Islet precursor cell (in vitro differentiated cells): Measurements from ENCODE around the gene XAB2.
"Not testable (repeated sequence)": the region's sequence is repeated elsewhere in the genome, so short reads cannot be mapped to it uniquely, and the experiment has no call there.

Source experiments
- DNase-seq: peaks from one replicate; pipeline ENCODE4 v3.0.0-alpha.2; 2018

Gene XAB2

DNA sequence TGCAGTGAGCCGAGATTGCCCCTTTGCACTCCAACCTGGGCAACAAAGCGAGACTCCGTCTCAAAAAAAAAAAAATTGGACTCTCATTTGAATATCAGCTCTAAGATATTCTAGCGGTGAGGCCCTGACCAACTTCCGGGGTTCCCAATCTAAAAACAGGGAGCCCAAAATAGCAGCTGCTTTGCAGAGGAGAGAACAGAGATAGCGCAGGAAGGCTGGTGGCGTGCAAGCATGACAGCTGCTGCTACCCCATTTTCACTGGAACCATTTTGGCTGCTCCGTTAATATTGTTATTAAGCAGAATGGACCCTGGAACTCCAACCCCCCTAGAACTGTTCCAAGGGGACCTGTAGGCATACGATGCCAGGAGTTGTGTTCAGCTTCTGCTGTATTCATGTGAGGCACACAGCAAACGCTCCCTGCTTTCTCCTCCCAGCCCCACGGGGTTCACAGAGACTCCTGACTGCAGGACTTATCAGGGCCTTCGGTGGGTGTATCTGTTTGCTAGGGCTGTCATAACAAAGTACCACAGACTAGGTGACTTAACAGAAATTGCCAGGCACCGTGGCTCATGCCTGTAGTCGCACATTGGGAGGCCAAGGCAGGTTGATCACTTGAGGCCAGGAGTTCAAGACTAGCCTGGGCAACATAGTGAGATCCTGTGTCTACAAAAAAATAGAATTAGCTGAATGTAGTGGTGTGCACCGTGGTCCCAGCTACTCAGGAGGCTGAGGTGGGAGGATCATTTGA, 19.1 kb upstream of the XAB2 start:
- no peak for DNase-seq

DNA sequence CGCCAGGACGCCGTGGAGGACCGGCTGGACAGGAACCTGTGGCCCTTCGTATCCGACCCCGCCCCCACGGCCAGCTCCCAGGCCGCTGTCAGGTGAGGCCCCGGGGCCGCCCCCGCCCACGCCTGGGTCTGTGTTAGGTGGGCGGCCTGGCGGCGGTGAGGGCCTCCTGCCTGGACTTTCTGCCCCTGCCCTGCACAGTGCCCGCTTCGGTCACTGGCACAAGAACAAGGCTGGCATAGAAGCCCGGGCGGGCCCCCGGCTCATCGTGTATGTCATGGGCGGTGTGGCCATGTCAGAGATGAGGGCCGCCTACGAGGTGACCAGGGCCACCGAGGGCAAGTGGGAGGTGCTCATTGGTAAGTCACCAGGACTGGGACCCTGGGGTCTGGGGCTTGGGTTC, 17.8 kb upstream of the XAB2 start:
- DNase-seq: no peak

DNA sequence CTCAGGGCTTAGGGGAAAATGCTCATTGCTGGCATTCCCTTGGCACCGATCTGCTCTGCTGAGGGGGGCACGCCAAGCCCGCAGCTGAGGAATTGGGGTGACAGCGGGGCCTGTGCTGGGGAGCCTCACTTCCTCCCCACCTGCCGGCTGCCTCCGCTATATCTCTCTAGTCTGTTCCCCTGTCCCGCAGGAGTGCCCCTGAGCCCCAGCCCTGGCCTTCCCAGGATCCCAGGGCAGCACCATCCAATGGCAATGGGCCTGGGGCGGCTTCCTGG, 17.0 kb upstream of the XAB2 start:
- no peak for DNase-seq

DNA sequence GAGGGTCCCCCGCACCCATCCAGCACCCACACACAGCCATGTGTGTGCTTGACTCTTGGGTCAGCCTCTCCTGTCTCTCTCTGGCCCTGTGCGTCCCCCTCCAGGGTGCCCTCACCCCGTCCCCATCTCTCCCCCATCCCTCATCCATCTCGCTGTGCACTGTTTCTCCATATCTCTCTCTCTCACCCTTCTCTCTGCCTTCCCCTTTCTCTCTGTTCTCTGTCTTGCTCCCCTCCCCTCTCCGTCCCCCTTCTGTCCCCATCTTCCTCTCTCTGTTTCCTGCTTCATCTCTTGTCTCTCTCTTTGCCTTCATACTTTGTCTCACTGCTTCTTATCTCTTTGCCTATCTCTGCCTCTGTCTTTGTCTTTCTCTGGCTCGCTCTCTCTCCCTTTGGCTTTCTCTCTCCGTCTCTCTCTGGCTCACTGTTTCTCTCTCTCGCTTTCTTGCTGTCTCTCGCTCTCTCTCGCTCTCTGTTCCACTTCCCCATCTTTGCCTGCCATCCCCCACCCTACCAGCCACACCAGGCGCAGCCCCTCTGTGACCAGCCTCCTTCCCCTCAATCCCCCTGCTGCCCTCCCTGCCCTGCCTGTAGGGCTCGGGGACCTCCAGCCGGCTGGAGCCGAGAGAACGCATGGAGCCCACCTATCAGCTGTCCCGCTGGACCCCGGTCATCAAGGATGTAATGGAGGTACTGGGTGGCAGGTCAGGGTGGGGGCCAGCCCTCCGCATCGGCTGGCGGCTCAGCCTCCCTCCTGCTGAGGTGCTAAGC, 16.5 kb upstream of the XAB2 start:
- DNase-seq: no peak

DNA sequence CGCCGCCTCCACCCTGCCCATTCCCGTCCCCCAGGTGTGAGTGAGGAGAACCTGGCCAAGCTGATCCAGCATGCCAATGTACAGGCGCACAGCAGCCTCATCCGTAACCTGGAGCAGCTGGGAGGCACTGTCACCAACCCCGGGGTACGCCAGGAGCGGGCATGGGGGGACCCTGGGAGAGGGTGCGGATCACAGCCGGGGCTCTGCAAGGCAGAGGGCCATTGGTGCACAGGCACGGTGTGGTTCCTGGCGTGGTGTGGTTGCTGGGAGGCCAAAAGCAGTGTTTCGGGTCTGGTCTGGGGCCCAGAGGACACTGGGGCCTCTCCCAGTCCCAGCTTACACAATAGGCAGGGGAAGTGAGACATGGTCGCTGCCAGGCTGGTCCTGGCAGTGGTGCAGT, 15.8 kb upstream of the XAB2 start:
- no peak for DNase-seq

DNA sequence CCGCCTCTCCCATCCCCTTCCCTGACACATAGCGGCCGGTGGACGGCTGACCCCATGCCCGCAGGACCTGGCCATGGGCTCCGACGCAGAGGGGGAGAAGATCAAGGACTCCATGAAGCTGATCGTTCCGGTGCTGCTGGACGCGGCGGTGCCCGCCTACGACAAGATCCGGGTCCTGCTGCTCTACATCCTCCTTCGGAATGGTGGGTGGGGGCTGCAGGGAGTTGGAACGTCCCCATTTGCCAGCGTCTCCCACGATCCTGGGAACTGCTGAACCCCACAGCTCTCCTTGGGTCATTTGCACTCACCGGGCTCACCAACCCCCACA, 15.2 kb upstream of the XAB2 start:
- DNase-seq: no peak

DNA sequence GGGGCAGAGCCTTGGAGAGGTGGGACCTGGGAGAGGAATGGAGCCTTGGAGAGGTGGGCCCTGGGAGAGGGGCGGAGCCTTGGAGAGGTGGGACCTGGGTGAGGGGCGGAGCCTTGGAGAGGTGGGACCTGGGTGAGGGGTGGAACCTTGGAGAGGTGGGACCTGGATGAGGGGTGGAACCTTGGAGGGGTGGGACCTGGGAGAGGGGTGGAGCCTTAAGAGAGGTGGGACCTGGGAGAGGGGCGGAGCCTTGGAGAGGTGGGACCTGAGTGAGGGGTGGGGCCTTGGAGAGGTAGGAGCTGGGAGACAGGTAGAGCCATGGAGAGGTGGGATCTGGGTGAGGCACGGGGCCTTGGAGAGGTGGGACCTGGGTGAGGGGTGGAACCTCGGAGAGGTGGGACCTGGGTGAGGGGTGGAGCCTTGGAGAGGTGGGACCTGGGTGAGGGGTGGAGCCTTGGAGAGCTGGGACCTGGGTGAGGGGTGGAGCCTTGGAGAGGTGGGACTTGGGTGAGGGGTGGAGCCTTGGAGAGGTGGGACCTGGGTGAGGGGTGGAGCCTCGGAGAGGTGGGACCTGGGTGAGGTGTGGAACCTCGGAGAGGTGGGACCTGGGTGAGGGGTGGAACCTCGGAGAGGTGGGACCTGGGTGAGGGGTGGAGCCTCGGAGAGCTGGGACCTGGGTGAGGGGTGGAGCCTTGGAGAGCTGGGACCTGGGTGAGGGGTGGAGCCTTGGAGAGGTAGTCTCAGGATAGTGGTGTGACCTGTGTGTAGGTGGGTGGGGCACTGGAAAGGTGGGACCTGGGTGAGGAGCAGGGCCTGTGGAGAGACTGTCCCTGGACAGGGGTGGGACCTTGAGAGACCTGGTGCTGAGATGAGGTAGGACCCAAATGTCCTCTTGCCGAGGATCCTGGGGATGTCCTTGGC, 14.5 kb upstream of the XAB2 start:
- not testable (repeated sequence) for DNase-seq

DNA sequence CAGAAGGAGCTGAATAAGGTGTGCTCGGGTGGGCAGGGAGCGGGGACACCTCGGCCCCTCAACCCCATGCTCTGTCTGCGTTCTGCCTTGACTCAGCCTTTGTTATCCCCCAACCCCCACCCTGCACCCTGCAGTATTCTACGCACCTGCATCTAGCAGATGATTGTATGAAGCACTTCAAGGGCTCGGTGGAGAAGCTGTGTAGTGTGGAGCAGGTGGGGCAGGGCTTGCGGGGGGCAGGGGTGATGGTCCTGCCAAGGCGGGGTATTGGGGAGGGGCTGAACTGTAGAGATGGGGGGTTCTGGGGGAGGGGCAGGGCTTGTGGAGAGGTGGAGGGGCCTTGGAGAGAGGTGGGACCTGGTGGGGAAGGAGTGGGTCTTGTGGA, 13.7 kb upstream of the XAB2 start:
- DNase-seq: no peak

DNA sequence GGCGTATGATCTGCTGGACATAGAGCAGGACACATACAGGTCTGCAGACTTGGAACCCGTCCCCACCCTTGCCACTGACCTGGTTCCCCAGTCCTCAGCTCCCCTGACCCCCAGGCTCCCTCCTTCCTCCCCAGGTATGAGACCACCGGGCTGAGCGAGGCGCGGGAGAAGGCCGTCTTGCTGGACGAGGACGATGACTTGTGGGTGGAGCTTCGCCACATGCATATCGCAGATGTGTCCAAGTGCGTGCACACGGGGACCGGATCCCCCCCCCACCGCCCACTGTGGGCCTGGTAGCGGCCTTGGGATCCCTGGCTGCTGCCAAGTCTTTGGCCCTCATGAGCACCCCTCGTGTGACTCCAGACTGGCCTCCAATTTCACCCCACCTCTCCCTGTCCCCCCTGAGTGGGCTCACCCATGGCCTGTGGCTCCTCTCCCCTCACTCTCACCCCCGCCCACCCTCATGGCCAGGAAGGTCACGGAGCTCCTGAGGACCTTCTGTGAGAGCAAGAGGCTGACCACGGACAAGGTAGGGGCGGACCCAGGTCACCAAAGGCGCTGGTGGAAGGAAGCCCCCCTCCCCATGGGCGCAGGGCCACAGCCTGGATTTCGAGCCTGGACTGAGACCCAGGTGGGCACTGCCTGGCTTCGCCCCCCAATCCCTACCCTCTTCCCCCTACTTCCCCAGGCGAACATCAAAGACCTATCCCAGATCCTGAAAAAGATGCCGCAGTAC, 13.1 kb upstream of the XAB2 start:
- no peak for DNase-seq

DNA sequence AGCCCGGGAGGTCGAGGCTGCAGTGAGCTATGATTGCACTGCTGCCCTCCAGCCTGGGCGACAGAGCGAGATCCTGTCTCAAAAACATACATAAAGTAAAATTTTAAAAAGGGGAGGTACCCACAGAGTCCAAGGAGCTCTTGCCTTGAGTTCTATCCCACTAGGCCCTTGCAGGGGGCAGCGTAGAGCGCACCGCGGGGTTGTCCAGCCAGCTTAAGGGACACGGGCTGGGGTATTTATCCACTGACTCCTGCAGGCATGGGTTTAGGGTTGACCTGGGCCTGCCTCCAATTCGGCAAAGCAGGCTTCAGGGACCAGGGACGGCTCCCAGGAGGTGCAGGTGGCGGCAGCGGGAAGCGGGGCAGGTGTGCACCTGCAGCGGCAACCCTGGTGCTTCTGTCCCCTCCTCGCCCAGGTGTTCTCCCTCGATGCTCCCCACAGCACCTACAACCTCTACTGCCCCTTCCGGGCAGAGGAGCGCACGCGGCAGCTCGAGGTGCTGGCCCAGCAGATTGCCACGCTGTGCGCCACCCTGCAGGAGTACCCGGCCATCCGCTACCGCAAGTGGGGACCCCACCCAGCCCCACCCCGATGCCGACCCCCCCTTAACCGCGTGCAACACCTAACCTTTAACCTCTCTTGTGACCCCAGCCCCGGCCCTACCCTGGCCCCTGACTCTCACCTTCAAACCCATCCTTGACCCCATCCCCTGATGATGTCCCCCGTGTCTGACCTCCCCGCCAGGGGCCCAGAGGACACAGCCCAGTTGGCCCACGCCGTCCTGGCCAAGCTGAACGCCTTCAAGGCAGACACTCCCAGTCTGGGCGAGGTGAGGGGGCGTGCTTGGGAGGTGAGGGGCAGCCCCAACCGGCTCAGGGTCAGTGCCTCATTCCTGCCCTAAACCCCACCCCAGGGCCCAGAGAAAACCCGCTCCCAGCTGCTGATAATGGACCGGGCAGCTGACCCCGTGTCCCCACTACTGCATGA, 12.2 kb upstream of the XAB2 start:
- DNase-seq: no peak

DNA sequence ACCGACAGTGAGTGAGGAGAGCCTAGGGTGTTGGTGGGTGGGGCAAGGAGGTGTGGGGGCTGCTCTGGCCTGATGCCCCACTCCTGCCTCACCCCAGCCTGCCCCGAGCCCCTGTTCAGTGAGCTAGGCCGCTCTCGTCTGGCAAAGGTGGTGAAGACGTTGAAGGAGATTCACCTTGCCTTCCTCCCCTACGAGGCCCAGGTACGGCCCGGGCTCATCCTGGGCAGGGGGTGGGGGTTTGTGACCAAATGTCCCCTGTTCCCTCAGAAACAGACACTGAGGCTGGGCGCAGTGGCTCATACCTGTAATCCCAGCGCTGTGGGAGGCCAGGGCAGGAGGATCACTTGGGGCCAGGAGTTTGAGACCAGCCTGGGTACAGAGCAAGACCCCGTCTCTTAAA, 11.5 kb upstream of the XAB2 start:
- DNase-seq: no peak

DNA sequence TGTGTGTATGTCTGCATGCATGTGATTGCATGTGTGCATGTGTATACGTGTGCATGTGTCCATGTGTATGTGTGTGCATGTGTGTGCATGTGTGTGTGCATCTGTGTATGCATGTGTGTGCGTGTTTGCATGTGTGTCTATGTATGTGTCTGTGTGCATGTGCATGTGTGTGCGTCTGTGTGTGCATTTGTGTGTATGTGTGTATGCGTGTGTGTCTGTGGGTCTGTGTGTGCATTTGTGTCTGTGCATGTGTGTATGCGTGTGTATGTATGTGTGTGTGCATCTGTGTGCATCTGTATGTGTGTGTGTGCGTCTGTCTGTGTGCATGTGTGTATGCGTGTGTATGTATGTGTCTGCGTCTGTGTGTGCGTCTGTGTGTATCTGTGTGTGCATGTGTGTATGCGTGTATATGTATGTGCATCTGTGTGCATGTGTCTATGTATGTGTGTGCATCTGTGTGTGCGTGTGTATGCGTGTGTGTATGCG, 10.6 kb upstream of the XAB2 start:
- DNase-seq: no peak

DNA sequence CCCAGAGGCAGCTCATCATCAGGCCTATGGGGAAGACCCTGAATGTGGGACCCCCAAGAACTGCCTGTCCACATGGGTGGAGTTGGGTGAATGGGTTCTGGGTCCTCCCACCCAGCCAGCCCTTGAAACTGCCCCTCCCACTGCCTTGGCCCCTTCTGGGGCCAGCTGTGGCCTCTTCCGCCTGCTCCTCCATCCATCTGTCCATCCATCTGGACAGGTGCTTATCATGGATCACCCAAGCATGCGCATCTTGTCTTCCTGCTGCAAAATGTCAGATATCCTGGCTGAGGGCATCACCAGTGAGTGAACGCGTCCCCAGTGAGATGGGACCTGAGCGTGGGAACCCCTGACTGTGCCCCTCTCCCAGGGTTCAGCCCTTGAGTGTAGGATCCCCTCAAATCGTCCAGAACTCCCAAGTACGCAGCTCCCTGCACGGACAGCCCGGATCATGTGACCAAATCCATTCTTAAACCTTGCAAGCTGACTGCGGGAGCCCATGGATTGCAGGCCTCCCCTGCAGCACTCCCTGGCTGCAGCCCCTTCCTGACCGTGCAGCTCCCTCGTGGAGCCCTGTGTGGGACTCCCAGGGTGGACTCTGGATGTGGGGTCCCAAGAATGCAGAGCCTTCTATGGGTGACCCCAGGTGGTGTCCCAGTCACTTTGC, 9.6 kb upstream of the XAB2 start:
- DNase-seq: no peak

DNA sequence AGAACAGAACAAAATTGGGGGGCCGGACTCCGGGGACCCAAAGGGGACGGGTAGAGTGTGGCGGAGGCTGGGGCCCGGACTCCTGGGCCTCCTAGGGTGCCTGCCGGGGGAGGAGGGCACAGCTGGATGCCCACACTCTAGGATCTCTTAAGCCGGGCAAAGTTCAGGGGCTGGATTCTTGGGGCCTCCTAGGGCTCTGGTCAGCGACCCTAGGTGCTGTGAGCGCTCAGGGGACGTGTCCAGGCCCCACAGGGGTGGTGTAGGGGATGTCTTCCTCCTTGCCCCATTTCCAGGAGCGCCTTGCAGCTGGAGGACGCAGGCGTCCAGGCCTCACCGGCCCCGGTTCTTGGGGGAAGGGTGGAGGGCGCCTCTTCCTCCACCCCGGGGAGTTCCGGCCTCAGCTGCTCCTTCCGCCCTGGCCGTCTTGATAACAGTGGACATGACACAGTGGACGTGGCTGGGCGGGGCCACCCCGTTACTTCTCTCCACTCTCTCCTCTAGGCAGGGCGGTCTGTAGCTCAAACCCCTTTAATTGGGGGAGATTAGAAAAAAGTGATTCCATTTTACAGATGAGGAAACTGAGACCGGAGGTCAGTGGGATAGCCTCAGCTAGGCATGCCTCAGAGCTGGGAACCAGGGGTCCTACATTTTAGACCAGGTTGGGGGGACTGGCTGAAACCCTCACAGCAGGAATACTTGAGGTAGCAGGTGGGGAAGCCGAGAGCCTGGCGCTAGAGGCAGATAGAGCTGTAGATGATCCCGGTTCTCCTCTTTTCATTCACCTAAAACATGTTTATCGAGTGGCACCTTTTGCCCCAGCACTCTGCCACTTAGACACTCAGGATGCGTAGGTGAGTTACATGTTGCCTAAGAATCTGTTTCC, 8.3 kb upstream of the XAB2 start:
- no peak for DNase-seq

DNA sequence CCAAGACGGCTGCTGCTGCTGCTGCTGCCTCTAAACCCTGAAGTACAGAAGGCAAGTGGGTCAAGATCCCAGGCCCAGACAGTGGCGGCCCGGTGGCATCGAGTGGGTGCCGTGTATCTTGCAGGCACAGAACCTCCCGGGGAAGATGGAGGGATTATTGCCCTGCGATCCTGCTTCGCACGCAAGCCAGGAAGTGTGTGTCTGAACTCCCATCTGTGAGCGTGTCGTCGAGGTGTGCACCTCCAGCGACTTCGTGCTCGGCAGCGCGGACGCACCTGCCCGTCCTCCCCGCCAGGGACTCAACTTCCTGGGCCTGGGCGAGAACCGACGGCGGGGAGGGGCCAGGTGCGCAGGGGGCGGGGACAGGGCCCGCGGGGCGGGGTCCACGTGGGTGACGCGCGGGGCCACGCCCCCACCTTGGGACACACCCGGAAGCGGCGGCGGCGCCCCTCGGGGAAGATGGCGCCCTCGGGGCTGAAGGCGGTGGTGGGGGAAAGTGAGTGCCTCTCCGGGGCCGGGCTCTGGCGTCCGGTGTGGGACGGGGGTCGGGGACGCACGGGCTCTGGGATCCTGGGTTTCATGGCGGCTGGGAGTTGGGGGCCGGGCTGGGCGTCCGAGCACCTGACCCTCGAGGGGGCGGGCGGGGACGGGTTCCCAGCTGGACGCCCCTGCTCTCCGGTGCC, 7.5 kb upstream of the XAB2 start, which contains the start of gene STXBP2:
Gene STXBP2, plus strand, starts transcription at position 420 of the 683 bp plus-strand sequence. Its CDS starts 40 bp downstream, at position 460.
- DNase-seq: peak; percentile 91

DNA sequence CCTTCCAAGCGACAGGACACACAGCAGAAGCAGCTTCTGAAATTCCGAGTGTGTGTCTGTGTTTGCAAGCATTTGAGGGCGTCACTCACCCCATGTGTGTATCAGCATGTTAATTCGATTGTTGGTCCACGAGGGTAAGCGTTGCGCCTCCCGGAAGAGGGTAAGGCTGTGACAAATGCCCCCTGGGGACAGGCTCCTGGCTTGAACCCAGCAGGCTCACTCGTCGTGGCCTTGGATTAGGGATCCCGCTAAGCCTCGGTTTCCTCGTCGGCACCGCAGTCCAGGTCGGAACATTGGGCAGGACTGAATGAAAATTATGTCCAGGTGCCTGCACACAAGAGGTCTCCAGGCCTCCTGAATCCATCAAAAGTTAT, 7.0 kb upstream of the XAB2 start:
- no peak for DNase-seq

DNA sequence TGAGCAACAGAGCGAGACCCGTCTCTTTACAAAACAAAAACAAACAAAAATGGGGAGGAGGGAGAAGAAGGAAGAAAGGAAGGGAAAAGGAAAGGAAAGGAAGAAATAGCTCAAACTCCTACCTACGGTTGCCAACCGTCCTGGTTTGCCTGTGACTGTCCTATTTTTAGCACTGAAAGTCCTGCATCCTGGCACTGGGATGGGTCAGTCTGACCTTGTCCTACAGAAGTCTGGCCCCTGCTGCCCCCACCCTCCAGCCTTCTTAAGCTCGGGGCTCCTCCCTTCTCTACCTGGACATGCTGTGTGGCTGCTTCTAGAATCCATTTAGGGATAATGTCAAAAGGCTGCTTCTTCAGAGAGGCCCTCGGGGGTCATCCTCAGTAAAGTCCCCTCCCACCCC, 6.3 kb upstream of the XAB2 start:
- DNase-seq: no peak

DNA sequence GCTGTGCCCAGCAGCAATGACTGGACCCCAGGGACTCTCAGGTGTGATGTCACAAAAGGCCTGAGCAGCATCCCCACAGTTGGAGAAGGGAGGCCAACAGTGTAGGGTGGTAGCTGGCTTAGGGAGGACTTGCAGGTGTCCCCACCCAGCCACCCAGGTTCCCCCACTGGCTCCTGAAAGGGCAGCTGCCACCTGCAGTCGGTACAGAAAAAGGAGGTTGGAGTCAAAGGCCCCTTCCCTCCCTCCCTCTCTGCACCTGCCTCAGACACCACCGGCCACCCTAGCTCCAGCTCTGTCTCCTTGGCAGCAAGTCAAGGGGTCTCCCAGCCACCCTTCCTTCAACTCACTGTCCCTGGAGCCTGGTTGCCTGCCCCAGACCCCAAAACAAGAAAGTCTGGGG, 4.4 kb upstream of the XAB2 start, which contains the start of gene PCP2:
Gene PCP2, minus strand, starts transcription at position 22 of the 400 bp plus-strand sequence. CDS start 262 bp downstream, outside the sequence.
- DNase-seq: no peak
